Type B pancreatic cell (in vitro differentiated cells): ENCODE results near the gene MED27. TPM values are rescaled to one million over a fixed set of nuclear protein-coding genes. Genes with fewer than 3 reads are reported as not detected.

Experiments
- DNase-seq: peaks from one replicate; pipeline ENCODE4 v3.0.0; 2021; ENCODE audit warnings: mixed read lengths; ENCODE audit not compliant: unreplicated experiment; ENCODE audit errors: extremely low spot score
- H3K27ac Mint-ChIP-seq: 2 replicates; pipeline ENCODE4 v1.8.0; 2021; ENCODE audit warnings: mild to moderate bottlenecking, mixed read lengths
- H3K27me3 Mint-ChIP-seq: 2 replicates; pipeline ENCODE4 v1.8.0; 2021; ENCODE audit warnings: mixed read lengths
- H3K36me3 Mint-ChIP-seq: 2 replicates; pipeline ENCODE4 v1.8.0; 2021; ENCODE audit warnings: mixed read lengths
- H3K4me1 Mint-ChIP-seq: one replicate; pipeline ENCODE4 v1.8.0; 2021; ENCODE audit warnings: mixed read lengths; ENCODE audit not compliant: unreplicated experiment
- H3K4me3 Mint-ChIP-seq: 2 replicates; pipeline ENCODE4 v1.8.0; 2021; ENCODE audit warnings: mild to moderate bottlenecking, mixed read lengths
- H3K9me3 Mint-ChIP-seq: 2 replicates; pipeline ENCODE4 v1.8.0; 2021; ENCODE audit warnings: mixed read lengths
- total RNA-seq: library from RNA; stranded (reverse); gene quantifications from 2 replicates; pipeline ENCODE4 v1.2.1, GENCODE V29; 2021; ENCODE audit warnings: low replicate concordance
- TF ChIP-seq, protein P1 (sequence below): fragments of 200-600 bp; sonication (generic); conservative IDR thresholded peaks from 2 replicates; pipeline ENCODE4 v1.5.0; 2021; ENCODE audit warnings: antibody characterized with exemption, mild to moderate bottlenecking

The MED27 gene
- total RNA-seq, 1 donor from 2014 or later = 21.7 TPM

GRCh38 chr9:132032238-132032950 lies 47.3 kb downstream of the MED27 start:
- Mint-ChIP-seq H3K36me3 (no peaks in the 10 kb centered on the region), H3K27me3 (no peaks in the 10 kb centered on the region), H3K4me1 (peaks cover 48% of the 10 kb centered on the region), H3K9me3 (no peaks in the 10 kb centered on the region), H3K4me3 (no peak overlapping the region), H3K27ac (no peak overlapping the region)
- TF ChIP-seq, protein P1, sequence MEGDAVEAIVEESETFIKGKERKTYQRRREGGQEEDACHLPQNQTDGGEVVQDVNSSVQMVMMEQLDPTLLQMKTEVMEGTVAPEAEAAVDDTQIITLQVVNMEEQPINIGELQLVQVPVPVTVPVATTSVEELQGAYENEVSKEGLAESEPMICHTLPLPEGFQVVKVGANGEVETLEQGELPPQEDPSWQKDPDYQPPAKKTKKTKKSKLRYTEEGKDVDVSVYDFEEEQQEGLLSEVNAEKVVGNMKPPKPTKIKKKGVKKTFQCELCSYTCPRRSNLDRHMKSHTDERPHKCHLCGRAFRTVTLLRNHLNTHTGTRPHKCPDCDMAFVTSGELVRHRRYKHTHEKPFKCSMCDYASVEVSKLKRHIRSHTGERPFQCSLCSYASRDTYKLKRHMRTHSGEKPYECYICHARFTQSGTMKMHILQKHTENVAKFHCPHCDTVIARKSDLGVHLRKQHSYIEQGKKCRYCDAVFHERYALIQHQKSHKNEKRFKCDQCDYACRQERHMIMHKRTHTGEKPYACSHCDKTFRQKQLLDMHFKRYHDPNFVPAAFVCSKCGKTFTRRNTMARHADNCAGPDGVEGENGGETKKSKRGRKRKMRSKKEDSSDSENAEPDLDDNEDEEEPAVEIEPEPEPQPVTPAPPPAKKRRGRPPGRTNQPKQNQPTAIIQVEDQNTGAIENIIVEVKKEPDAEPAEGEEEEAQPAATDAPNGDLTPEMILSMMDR = no peak
- DNase-seq = no peak

GRCh38 chr9:132031467-132032237 lies 48.0 kb downstream of the MED27 start:
- no peaks in the 10 kb centered on the region for H3K27me3 Mint-ChIP-seq
- H3K27ac Mint-ChIP-seq = no peak overlapping the region
- peaks cover 55% of the 10 kb centered on the region for H3K4me1 Mint-ChIP-seq
- no peak for DNase-seq
- H3K36me3 Mint-ChIP-seq = no peaks in the 10 kb centered on the region
- H3K9me3 Mint-ChIP-seq = no peaks in the 10 kb centered on the region
- no peak overlapping the region for H3K4me3 Mint-ChIP-seq
- TF ChIP-seq, protein P1 = no peak

- Mint-ChIP-seq H3K36me3 (no peaks in the 10 kb centered on the region), H3K4me3 (no peak overlapping the region), H3K9me3 (no peaks in the 10 kb centered on the region), H3K27me3 (no peaks in the 10 kb centered on the region), H3K4me1 (peaks cover 55% of the 10 kb centered on the region), H3K27ac (no peak overlapping the region)
- no peak for DNase-seq
- TF ChIP-seq, protein P1 = no peak
Measured at GRCh38 chr9:132030626-132031325, 48.9 kb downstream of the MED27 start.

DNA sequence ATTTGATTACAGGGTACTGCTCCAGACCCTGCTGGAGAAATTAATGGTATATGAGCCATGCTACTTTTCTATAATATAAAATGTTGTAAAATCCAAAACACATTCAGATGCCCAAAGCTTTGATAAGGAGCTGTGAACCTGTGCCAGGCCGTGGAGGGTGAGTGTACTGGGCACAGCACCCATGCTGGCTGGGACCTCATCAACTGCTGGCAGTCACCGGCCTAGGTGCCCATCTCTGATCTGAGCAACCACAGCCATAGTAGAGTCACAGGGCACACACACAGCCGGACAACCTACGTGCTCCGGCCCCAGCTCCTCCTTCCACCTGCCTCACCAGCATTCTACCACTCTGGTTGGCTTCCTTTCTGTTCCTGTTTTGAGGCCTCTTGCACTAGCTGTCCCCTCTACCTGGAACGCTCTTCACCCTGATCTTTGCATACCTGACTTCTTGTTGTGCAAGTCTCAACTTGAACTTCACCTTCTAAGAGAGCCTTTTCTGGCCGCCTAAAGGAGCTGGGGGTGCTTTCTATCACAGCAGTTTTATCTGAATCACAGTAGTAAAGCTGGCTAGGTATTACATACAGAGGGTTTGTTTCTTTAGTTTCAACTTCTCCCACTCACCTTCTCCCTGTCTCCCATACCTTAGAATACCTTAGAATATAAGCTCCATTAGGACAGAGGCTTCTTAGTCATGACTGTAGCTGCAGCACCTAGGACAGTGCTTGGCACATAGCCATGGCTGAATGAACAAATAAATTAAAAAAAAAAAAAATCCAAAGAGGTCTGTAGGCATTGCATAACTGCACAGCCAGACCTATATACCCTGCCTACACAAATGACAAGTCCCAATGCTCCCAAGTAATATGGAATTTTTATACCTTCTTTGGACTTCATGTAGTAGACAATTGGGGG lies 51.7 kb downstream of the MED27 start:
- TF ChIP-seq, protein P1 = no peak
- Mint-ChIP-seq H3K36me3 (no peaks in the 10 kb centered on the region), H3K27ac (peak overlapping the region; percentile 59), H3K4me1 (peaks cover 51% of the 10 kb centered on the region), H3K27me3 (no peaks in the 10 kb centered on the region), H3K4me3 (peak overlapping the region; percentile 21), H3K9me3 (no peaks in the 10 kb centered on the region)
- no peak for DNase-seq
